Calu3 (cell line): Measurements from ENCODE around the gene KCNG1. TPM values are rescaled to one million over a fixed set of nuclear protein-coding genes. Genes with fewer than 3 reads are reported as not detected.

Source experiments
- BruUV-seq: library from RNA; stranded (reverse); fragments of 400-500 nt; replicated peaks from 2 replicates; lab custom pipeline; 2021; lab: Mats Ljungman, UMichigan
- CTCF ChIA-PET: fragments of 300-600 bp; sonication (Branson Sonifier 250); formaldehyde crosslinking; loops from one replicate; lab custom pipeline; 2022; ENCODE audit warnings: antibody characterized with exemption; lab: Charles Lee
- DNase-seq: peaks from one replicate; pipeline ENCODE4 v3.0.0; 2022
- H3K27ac Mint-ChIP-seq: one replicate; pipeline ENCODE4 v1.8.0; 2022; ENCODE audit warnings: mixed read lengths; ENCODE audit not compliant: unreplicated experiment
- H3K27me3 Mint-ChIP-seq: one replicate; pipeline ENCODE4 v1.8.0; 2022; ENCODE audit warnings: mixed read lengths; ENCODE audit not compliant: unreplicated experiment
- H3K36me3 Mint-ChIP-seq: one replicate; pipeline ENCODE4 v1.8.0; 2022; ENCODE audit warnings: mild to moderate bottlenecking, moderate library complexity, mixed read lengths; ENCODE audit not compliant: insufficient read depth, unreplicated experiment
- H3K4me1 Mint-ChIP-seq: one replicate; pipeline ENCODE4 v1.8.0; 2022; ENCODE audit warnings: mild to moderate bottlenecking, low read depth, mixed read lengths; ENCODE audit not compliant: unreplicated experiment
- H3K4me3 Mint-ChIP-seq: one replicate; pipeline ENCODE4 v1.8.0; 2022; ENCODE audit warnings: mild to moderate bottlenecking, low read depth, moderate library complexity, mixed read lengths; ENCODE audit not compliant: unreplicated experiment
- H3K9me3 Mint-ChIP-seq: one replicate; pipeline ENCODE4 v1.8.0; 2022; ENCODE audit warnings: low read depth, mixed read lengths; ENCODE audit not compliant: unreplicated experiment
- CTCF ChIP-seq: fragments of 200-600 bp; IDR thresholded peaks from one replicate; pipeline ENCODE4 v1.8.0; 2022; ENCODE audit warnings: antibody characterized with exemption; ENCODE audit not compliant: unreplicated experiment
- intact Hi-C: fragments of 100-400 bp; cut with micrococcal nuclease; formaldehyde crosslinking; loops from one replicate; pipeline ENCODE4 v1.10.0; 2022; ENCODE audit not compliant: unreplicated experiment
- total RNA-seq: library from RNA; stranded (reverse); gene quantifications from 2 replicates; pipeline ENCODE4 v1.2.3, GENCODE V29; 2022

The KCNG1 gene
- total RNA-seq, 1 experiment from 2014 or later: 3.9 TPM

GRCh38 chr20:51042657-51043247 is 19.8 kb upstream of the KCNG1 start:
- Mint-ChIP-seq H3K27ac (no peak overlapping the region), H3K36me3 (no peaks in the 10 kb centered on the region), H3K4me1 (no peaks in the 10 kb centered on the region), H3K27me3 (no peaks in the 10 kb centered on the region), H3K9me3 (peaks cover 3% of the 10 kb centered on the region), H3K4me3 (no peak overlapping the region)
- TF ChIP-seq CTCF: peak; percentile 36
- DNase-seq: peak; percentile 20
- intact Hi-C loops: no loop called here
- CTCF ChIA-PET: interaction anchor here (0.6 to 0.9 kb wide), 5 partner anchors 27 to 1369 kb away, joined by 3 to 13 read pairs (median 7); no protein-coding TSS in a partner anchor
- no TSS peak for BruUV-seq

GRCh38 chr20:51042064-51042463 is 19.2 kb upstream of the KCNG1 start:
- H3K4me3 Mint-ChIP-seq: no peak overlapping the region
- no peaks in the 10 kb centered on the region for H3K4me1 Mint-ChIP-seq
- no peaks in the 10 kb centered on the region for H3K36me3 Mint-ChIP-seq
- no peak for TF ChIP-seq CTCF
- H3K9me3 Mint-ChIP-seq: peaks cover 3% of the 10 kb centered on the region
- no peak overlapping the region for H3K27ac Mint-ChIP-seq
- DNase-seq: no peak
- CTCF ChIA-PET: interaction anchor here (0.9 kb wide), 1 partner anchor 27 kb away, joined by 3 read pairs; no protein-coding TSS in a partner anchor
- no TSS peak for BruUV-seq
- H3K27me3 Mint-ChIP-seq: no peaks in the 10 kb centered on the region
- intact Hi-C loops: no loop called here

- intact Hi-C loops: no loop called here
- CTCF ChIA-PET: interaction anchor here (0.5 kb wide), 1 partner anchor 877 kb away, joined by 3 read pairs; no protein-coding TSS in a partner anchor
- no peak for TF ChIP-seq CTCF
- no peak for DNase-seq
- Mint-ChIP-seq H3K4me3 (no peak overlapping the region), H3K27me3 (no peaks in the 10 kb centered on the region), H3K36me3 (peaks cover 19% of the 10 kb centered on the region), H3K9me3 (no peaks in the 10 kb centered on the region), H3K27ac (no peak overlapping the region), H3K4me1 (peaks cover 15% of the 10 kb centered on the region)
- BruUV-seq: no TSS peak
Measured at GRCh38 chr20:51037532-51038115, 14.7 kb upstream of the KCNG1 start.

- H3K27me3 Mint-ChIP-seq: peaks cover 3% of the 10 kb centered on the region
- no peak for TF ChIP-seq CTCF
- H3K9me3 Mint-ChIP-seq: no peaks in the 10 kb centered on the region
- no peak overlapping the region for H3K4me3 Mint-ChIP-seq
- no peak for DNase-seq
- intact Hi-C loops: no loop called here
- peaks cover 15% of the 10 kb centered on the region for H3K4me1 Mint-ChIP-seq
- peaks cover 19% of the 10 kb centered on the region for H3K36me3 Mint-ChIP-seq
- peak overlapping the region; percentile 24 for H3K27ac Mint-ChIP-seq
- BruUV-seq: no TSS peak
- CTCF ChIA-PET: interaction anchor here (0.5 kb wide), 1 partner anchor 878 kb away, joined by 3 read pairs; no protein-coding TSS in a partner anchor
Measured at GRCh38 chr20:51036827-51037531, 14.1 kb upstream of the KCNG1 start.
